Right cardiac atrium (tissue), 5 donors: ENCODE results near the gene MRPS23. TPM values are rescaled to one million over a fixed set of nuclear protein-coding genes. Genes with fewer than 3 reads are reported as not detected.
A peak's percentile ranks its signal among the peaks of the same experiment; 100 is the strongest.
"Not testable (repeated sequence)": the region's sequence is repeated elsewhere in the genome, so short reads cannot be mapped to it uniquely, and the experiment has no call there.

ENCODE experiments used
- ATAC-seq, 2 donors: fragments of 200-7000 bp; cut with Tn5 transposase; one replicate each; pipeline versions ENCODE4 v1.8.0 to v1.9.1; 2020; ENCODE audit warnings: moderate library complexity in 2 of 2, mild to moderate bottlenecking in 1 of 2
- DNase-seq, 3 donors: peaks; one replicate each; pipeline ENCODE4 v3.0.0-alpha.2; 2020
- H3K27ac ChIP-seq: one replicate; pipeline ENCODE4 v1.5.1; 2013; ENCODE audit warnings: mild to moderate bottlenecking, low read length, control low read depth, moderate library complexity
- H3K27me3 ChIP-seq: one replicate; pipeline ENCODE4 v1.6.1; 2013; ENCODE audit not compliant: control insufficient read depth, insufficient read depth
- H3K4me1 ChIP-seq: one replicate; pipeline ENCODE4 v1.6.1; 2013; ENCODE audit warnings: low read length; ENCODE audit not compliant: control insufficient read depth, insufficient read depth
- H3K4me3 ChIP-seq: one replicate; pipeline ENCODE4 v1.5.1; 2013; ENCODE audit warnings: low read length, control low read depth
- H3K9me3 ChIP-seq: one replicate; pipeline ENCODE4 v1.6.1; 2013; ENCODE audit warnings: low read length; ENCODE audit not compliant: control insufficient read depth
- WGBS: extraction: QIAGEN DNeasy Blood & Tissue Kit; methylation state at CpG from one replicate; pipeline ENCODE4 v1.1.7; 2013; 5-methylcytosine and 5-hydroxymethylcytosine counted together
- intact Hi-C, 4 donors: fragments of 100-400 bp; cut with DNase I; formaldehyde crosslinking; loops; one replicate each; pipeline versions ENCODE4 v1.11.0 to v1.14.0; 2022 to 2023
- polyA plus RNA-seq: library from polyadenylated mRNA; stranded (reverse); fragments of 200-250 nt; gene quantifications from one replicate; pipeline ENCODE4 v1.2.3, GENCODE V29; 2013
- total RNA-seq, 4 donors: library from RNA; stranded (reverse); fragmentation: NEBNext Ultra II Directional; extraction: Animal tissue kit (Norgen Biotek cat#: 25700); gene quantifications; one replicate each; pipeline ENCODE4 v1.2.1, GENCODE V29; 2021
- donor health status: healthy with polysubstance abuse.
- donor health status: DM: no; HTN: yes; CAD: no.
- donor health status: DM: no; HTN: no; CAD: no.
- donor health status: DM: no; HTN: yes; CAD: no; lungs with severe emphysema.
- donor health status: DM: yes; HTN: yes; CAD: no.

The MRPS23 gene
- total and polyA plus RNA-seq, 5 donors, result 50.9 to 68.3 (median 60.8) TPM

DNA sequence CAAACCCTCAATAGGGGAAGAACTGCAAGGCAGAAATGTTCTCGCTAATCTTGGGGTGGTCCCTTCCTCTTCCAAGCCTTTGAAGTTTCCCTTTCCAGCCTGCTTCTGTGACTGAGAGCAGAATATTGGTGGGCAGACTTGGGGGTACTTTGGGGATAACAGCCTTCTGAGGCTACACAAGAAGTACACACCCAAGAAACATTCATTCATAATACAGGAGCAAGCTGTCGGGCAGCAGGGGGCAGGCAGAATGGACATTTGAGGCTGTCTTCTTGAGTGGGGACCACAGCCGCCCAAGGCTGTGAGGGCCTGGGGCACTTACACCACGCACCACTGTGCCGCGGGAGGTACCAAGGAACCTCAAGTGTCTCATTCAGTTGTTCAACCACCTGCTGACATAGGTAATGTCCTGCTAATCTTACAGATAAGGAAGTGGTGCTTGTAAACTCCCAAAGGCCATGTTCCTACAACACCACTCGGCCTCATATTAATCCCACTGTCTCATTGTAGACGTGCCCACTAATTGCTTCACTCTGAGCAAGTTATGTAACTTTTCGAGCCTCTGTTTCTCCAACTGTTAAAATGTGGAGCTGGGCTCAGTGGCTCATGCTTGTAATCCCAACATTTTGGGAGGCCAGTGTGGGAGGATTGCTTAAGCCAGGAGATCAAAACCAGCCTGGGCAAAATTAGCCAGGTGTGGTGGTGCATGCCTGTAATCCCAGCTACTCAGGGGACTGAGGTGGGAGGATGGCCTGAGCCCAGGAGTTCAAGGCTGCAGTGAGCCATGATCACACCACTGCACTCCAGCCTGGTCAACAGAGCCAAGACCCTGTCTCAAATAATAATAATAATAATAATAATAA is 2.5 kb upstream of the MRPS23 start:
- WGBS, result 55% methylated on average over 9 of the region's 9 CpGs
- Histone ChIP-seq H3K9me3 (no peaks in the 10 kb centered on the region), H3K27ac (peak overlapping the region; percentile 83), H3K4me1 (peaks cover 6% of the 10 kb centered on the region), H3K4me3 (no peak overlapping the region), H3K27me3 (no peaks in the 10 kb centered on the region)
- DNase-seq (no peak), ATAC-seq (no peak)
- intact Hi-C loops, result loop anchor here in 2 of 4 donors (10.0 kb wide), 2 partner anchors 232 to 262 kb away; partner anchors contain the start of gene DYNLL2 (in 1 of the 2)

DNA sequence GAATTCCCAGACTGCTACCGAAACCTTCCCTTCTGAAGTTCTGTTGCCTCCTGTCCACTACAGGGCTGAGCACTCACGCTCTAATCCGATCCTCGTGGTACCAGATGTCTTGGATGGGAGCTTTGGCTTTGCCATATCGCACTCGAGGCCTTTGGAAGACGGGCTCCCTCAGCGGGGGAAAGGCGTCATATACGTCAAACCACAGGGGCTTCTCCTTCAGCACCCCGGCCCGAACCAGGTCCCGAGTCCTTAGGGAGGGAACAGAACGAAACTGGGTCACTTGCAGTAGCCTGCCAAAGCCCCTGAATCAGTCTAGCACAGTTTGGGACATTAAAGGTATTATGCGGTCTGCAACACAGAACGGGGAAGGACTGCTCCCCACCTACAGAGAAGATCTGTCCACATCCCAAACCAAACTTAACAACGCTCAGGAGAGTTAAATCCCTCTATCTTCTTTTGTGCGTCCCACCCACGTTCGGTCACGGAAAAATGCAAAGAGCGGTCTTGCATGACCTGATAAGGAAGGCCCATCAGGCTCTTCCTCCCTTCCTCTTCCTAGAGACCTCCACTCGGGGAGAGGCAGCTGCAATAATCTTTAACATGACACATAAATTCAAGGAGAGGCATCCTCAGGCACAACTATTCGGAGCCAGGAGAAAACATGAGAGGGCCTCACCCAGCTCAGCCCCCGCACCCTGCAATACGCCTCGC is 526 bp downstream of the MRPS23 start:
- no peaks in the 10 kb centered on the region for H3K9me3 ChIP-seq
- H3K4me3 ChIP-seq, result peak overlapping the region; percentile 90
- no peak for ATAC-seq
- peaks cover 6% of the 10 kb centered on the region for H3K4me1 ChIP-seq
- no peak for DNase-seq
- intact Hi-C loops, result no loop called here
- peak overlapping the region; percentile 92 for H3K27ac ChIP-seq
- H3K27me3 ChIP-seq, result no peaks in the 10 kb centered on the region
- WGBS, result 18% methylated on average over 27 of the region's 27 CpGs

DNA sequence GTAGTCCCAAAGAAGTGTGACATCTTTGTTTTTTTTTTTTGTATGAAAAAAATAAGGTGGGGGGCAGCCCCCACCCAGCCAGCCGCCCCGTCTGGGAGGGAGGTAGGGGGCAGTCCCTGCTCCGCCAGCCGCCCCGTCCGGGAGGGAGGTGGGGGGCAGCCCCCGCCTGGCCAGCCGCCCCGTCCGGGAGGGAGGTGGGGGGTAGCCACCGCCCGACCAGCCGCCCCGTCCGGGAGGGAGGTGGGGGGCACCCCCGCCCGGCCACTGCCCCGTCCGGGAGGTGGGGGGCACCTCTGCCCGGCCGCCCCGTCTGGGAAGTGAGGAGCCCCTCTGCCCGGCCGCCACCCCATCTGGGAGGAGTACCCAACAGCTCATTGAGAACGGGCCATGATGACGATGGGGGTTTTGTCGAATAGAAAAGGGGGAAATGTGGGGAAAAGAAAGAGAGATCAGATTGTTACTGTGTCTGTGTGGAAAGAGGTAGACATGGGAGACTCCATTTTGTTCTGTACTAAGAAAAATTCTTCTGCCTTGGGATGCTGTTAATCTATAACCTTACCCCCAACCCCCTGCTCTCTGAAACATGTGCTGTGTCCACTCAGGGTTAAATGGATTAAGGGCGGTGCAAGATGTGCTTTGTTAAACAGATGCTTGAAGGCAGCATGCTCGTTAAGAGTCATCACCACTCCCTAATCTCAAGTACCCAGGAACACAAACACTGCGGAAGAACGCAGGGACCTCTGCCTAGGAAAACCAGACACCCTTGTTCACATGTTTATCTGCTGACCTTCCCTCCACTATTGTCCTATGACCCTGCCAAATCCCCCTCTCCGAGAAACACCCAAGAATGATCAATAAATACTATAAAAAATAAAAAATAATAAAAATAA is 3.5 kb downstream of the MRPS23 start:
- H3K27me3 ChIP-seq, DNase-seq, H3K9me3 ChIP-seq, intact Hi-C loops, H3K4me1 ChIP-seq, ATAC-seq, H3K4me3 ChIP-seq: not testable (repeated sequence)
- 83% methylated on average over 29 of the region's 32 CpGs for WGBS
- peak overlapping the region; percentile 50 for H3K27ac ChIP-seq

DNA sequence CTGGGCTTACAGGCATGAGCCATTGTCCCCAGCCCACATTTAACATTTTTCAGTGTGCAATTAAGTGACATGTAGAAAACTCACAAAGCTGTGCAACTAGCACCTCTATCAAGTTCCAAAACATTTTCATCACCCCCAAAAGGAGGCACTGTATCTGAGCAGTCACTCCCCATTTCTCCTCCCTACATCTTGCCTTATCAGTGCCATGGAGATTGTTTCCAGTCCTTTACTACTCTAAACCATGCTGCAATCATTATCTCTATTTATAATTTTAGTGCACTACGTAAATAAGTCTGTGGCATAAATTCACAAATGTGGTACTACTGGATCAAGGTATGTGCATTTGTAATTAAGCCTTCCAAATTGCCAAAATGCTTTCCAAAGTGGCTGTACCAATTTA is 7.6 kb downstream of the MRPS23 start:
- no peak for DNase-seq
- Histone ChIP-seq H3K4me1 (no peaks in the 10 kb centered on the region), H3K4me3 (no peak overlapping the region), H3K9me3 (no peaks in the 10 kb centered on the region), H3K27ac (no peak overlapping the region), H3K27me3 (no peaks in the 10 kb centered on the region)
- 58% methylated on average over 1 of the region's 1 CpG for WGBS
- intact Hi-C loops, result no loop called here
- ATAC-seq, result no peak

DNA sequence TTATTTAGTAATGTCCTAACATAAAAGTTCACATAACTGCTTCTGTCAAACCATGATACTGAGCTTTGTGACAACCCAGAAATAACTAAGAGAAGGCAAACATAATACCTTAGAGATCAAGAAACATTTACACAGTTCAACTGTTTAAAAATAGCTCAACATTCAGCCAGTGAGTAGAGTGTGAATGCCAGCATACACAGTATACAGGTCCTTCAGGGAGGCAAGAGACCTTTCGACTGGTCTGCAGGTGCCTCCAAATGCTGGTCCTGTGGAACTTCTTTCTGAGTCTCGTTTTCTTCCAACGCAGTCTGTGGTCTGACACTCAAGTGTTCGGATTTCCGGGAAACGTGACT is 10.3 kb downstream of the MRPS23 start:
- H3K4me1 ChIP-seq, result no peaks in the 10 kb centered on the region
- 74% methylated on average over 6 of the region's 6 CpGs for WGBS
- intact Hi-C loops, result loop anchor here in 2 of 4 donors (10.0 kb wide), 3 partner anchors 245 to 705 kb away; partner anchors contain the start of gene MSI2 (in 1 of the 2)
- peak overlapping the region; percentile 75 for H3K27ac ChIP-seq
- ATAC-seq (peak; percentile 56 to 67), DNase-seq (no peak)
- H3K4me3 ChIP-seq, result no peak overlapping the region
- no peaks in the 10 kb centered on the region for H3K9me3 ChIP-seq
- no peaks in the 10 kb centered on the region for H3K27me3 ChIP-seq

DNA sequence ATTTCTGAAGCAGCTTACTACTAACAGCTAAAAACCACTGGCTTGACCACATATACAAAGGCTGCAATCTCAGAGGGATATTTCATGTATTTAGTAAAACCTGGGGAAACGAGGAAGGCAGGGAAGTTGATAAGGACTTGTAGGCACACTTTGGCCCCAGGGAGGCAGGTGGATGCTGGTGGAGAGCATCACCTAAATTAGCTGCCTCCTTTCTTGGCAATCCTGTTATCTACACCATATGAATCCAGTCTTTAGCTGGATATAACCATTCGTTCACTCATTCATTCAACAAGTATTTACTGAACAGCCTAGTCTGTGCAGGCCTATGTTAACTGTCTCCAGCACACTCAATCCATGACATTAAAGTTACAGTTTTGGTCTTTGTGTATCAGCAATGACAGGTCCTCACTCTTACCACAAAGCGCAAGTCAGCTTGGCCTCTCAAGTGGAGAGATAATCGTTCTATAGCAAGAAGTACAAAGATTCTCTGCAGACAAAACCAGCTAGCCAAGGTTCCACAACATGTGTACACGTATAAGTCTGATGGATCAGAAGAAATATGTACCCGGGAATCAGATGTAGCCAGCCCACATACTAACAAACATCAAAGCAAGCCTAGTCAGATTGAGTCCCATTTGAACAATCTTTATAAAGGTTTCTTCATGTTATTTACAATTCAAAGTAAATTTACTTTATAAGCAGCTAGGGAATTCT is 10.8 kb downstream of the MRPS23 start:
- ATAC-seq (no peak), DNase-seq (no peak)
- intact Hi-C loops, result loop anchor here in 2 of 4 donors (10.0 kb wide), 3 partner anchors 244 to 704 kb away; partner anchors contain the start of gene MSI2 (in 1 of the 2)
- WGBS, result 64% methylated on average over 6 of the region's 6 CpGs
- Histone ChIP-seq H3K9me3 (no peaks in the 10 kb centered on the region), H3K27ac (peak overlapping the region; percentile 72), H3K27me3 (no peaks in the 10 kb centered on the region), H3K4me3 (no peak overlapping the region), H3K4me1 (peaks cover 2% of the 10 kb centered on the region)

DNA sequence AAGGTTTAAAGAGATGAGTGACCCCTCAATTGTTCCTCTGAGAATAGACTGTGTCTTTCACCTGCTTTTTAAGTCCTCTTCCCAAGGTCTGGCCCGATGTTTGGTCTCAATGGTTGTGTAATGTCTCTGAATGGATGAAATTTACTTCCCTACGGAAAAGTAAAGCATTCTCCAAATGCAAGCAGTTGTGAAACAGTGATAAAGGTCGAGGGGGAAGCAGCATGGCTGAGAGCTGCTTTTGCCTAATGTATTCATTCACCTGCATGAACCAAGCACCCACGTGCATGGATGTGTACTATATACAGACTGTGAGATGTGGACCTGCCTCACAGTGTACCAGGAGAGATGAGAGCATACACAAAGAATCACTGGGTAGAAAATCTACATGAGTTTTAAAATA is 11.4 kb downstream of the MRPS23 start:
- 75% methylated on average over 4 of the region's 4 CpGs for WGBS
- Histone ChIP-seq H3K27ac (peak overlapping the region; percentile 58), H3K4me3 (no peak overlapping the region), H3K27me3 (no peaks in the 10 kb centered on the region), H3K9me3 (no peaks in the 10 kb centered on the region), H3K4me1 (peaks cover 4% of the 10 kb centered on the region)
- intact Hi-C loops, result loop anchor here in 2 of 4 donors (10.0 kb wide), 3 partner anchors 244 to 704 kb away; partner anchors contain the start of gene MSI2 (in 1 of the 2)
- DNase-seq (no peak), ATAC-seq (no peak)

DNA sequence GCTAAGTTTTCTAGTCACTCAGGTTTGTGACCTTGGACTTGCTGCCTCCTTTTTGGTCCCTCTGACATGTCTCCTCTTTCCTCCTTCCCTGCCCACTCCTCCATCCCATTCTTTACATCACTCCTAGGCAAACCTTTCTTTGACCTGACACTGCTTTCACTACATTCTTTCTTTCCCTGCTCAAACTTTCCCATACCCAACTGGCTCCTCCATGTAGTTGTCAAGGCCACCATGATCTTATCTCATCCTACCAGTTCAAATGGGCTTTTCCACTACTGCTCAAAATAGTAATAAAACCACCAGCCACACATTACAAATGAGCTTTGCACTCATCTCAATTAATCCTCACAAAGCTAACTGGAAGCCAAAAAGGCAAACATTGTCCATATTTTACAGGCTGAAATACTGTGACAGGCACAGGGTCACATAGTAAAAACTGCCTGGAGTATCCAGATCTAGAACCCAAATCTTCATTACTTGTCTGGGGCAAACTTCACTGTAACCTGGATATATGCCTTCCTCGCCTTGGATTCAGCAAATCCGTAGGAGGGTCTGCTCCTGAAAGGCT is 14.4 kb downstream of the MRPS23 start:
- intact Hi-C loops, result loop anchor here in 2 of 4 donors (10.0 kb wide), 3 partner anchors 241 to 701 kb away; partner anchors contain the start of gene MSI2 (in 1 of the 2)
- Histone ChIP-seq H3K4me1 (peaks cover 8% of the 10 kb centered on the region), H3K27ac (peak overlapping the region; percentile 74), H3K4me3 (no peak overlapping the region), H3K27me3 (no peaks in the 10 kb centered on the region), H3K9me3 (no peaks in the 10 kb centered on the region)
- DNase-seq (no peak), ATAC-seq (no peak)
- 90% methylated on average over 2 of the region's 2 CpGs for WGBS

DNA sequence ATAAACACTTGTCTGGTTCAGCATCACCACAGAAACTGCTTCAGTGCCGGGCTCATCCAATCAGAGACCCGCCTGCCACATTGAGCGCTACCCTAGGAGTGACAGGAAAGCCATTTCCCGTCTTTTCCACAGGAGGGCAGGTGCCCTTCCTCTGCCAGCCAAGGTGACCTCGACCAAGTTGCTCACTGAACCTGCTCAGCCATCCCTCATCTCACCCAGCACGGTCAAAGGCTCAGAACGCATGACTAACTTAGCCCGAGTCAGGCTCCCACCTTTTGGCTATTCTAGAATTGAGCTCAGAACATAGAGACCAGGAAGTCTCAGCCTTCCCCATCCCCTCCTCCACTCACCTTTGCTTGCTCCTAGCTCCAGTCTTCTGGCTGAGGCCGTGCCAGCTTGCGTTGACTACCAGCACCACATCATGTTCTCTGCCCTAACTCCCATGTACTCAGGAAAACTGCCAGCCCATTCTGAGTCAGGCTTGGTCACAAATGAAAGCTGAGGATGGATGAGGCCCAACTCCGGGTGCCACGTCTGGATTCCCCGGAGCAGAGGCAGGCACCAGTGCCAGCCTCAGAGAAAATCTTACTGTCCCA is 15.6 kb downstream of the MRPS23 start:
- DNase-seq, result peak in 2 of 3 donors; percentile 51 to 81
- peak; percentile 67 to 68 for ATAC-seq
- H3K4me3 ChIP-seq, result no peak overlapping the region
- no peaks in the 10 kb centered on the region for H3K9me3 ChIP-seq
- WGBS, result 58% methylated on average over 13 of the region's 13 CpGs
- H3K27me3 ChIP-seq, result no peaks in the 10 kb centered on the region
- intact Hi-C loops, result loop anchor here in 3 of 4 donors (5.0 to 10.0 kb wide), 5 partner anchors 239 to 702 kb away; partner anchors contain the start of gene MSI2 (in 1 of the 3)
- peak overlapping the region; percentile 83 for H3K27ac ChIP-seq
- peaks cover 8% of the 10 kb centered on the region for H3K4me1 ChIP-seq
